ENCODE data around the gene RTKN. TPM values are rescaled to one million over a fixed set of nuclear protein-coding genes. Genes with fewer than 3 reads are reported as not detected.

The RTKN gene
- total and polyA plus RNA-seq, 10 of the 15 experiments (the other 5 are each of a cell fraction or from before 2014, with no cell fraction given) = 0.50 to 12.3 (median 5.4) TPM

- TF ChIP-seq, protein P1, sequence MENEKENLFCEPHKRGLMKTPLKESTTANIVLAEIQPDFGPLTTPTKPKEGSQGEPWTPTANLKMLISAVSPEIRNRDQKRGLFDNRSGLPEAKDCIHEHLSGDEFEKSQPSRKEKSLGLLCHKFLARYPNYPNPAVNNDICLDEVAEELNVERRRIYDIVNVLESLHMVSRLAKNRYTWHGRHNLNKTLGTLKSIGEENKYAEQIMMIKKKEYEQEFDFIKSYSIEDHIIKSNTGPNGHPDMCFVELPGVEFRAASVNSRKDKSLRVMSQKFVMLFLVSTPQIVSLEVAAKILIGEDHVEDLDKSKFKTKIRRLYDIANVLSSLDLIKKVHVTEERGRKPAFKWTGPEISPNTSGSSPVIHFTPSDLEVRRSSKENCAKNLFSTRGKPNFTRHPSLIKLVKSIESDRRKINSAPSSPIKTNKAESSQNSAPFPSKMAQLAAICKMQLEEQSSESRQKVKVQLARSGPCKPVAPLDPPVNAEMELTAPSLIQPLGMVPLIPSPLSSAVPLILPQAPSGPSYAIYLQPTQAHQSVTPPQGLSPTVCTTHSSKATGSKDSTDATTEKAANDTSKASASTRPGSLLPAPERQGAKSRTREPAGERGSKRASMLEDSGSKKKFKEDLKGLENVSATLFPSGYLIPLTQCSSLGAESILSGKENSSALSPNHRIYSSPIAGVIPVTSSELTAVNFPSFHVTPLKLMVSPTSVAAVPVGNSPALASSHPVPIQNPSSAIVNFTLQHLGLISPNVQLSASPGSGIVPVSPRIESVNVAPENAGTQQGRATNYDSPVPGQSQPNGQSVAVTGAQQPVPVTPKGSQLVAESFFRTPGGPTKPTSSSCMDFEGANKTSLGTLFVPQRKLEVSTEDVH (IDR thresholded peaks at IDR 0.05; ENCODE audit: low read depth, partially characterized antibody) = peak; percentile 99
- peak; percentile 86 for TF ChIP-seq RUNX3 (IDR thresholded peaks at IDR 0.05; ENCODE audit: low read length)
- peak; percentile 98 for TF ChIP-seq HCFC1 (IDR thresholded peaks at IDR 0.05; ENCODE audit: low read length)
- TF ChIP-seq EP300 (IDR thresholded peaks at IDR 0.05; ENCODE audit: borderline replicate concordance in 1 of 2, control insufficient read depth in 1 of 2, low read depth in 2 of 2, low read length in 2 of 2) = no peak
- TF ChIP-seq, protein P2, sequence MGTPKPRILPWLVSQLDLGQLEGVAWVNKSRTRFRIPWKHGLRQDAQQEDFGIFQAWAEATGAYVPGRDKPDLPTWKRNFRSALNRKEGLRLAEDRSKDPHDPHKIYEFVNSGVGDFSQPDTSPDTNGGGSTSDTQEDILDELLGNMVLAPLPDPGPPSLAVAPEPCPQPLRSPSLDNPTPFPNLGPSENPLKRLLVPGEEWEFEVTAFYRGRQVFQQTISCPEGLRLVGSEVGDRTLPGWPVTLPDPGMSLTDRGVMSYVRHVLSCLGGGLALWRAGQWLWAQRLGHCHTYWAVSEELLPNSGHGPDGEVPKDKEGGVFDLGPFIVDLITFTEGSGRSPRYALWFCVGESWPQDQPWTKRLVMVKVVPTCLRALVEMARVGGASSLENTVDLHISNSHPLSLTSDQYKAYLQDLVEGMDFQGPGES (IDR thresholded peaks at IDR 0.05) = peak; percentile 60; the same call in 1 of the 2 replicates
- TF ChIP-seq BHLHE40 (IDR thresholded peaks at IDR 0.05; ENCODE audit: borderline replicate concordance in 1 of 2, low read depth in 2 of 2, low read length in 1 of 2) = peak; percentile 9 to 57; a peak in 1 of 4 replicates
- TF ChIP-seq HDAC2 (IDR thresholded peaks at IDR 0.05) = no peak
- peak; percentile 100 for TF ChIP-seq GABPA (IDR thresholded peaks at IDR 0.05; ENCODE audit: low read depth)
- TF ChIP-seq, protein P3, sequence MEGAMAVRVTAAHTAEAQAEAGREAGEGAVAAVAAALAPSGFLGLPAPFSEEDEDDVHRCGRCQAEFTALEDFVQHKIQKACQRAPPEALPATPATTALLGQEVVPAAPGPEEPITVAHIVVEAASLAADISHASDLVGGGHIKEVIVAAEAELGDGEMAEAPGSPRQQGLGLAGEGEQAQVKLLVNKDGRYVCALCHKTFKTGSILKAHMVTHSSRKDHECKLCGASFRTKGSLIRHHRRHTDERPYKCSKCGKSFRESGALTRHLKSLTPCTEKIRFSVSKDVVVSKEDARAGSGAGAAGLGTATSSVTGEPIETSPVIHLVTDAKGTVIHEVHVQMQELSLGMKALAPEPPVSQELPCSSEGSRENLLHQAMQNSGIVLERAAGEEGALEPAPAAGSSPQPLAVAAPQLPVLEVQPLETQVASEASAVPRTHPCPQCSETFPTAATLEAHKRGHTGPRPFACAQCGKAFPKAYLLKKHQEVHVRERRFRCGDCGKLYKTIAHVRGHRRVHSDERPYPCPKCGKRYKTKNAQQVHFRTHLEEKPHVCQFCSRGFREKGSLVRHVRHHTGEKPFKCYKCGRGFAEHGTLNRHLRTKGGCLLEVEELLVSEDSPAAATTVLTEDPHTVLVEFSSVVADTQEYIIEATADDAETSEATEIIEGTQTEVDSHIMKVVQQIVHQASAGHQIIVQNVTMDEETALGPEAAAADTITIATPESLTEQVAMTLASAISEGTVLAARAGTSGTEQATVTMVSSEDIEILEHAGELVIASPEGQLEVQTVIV (IDR thresholded peaks at IDR 0.05; ENCODE audit: borderline replicate concordance, partially characterized antibody) = peak; percentile 77
- no peak for TF ChIP-seq TBL1XR1 (IDR thresholded peaks at IDR 0.05; ENCODE audit: low read depth, low read length)
- TF ChIP-seq EGR1 (IDR thresholded peaks at IDR 0.05; ENCODE audit: borderline replicate concordance in 1 of 2, low read depth in 2 of 2, low read length in 2 of 2) = no peak; a peak in 1 of 3 replicates
- TF ChIP-seq MXI1 (IDR thresholded peaks at IDR 0.05; ENCODE audit: low read depth, low read length) = peak; percentile 97
- TF ChIP-seq YY1 (IDR thresholded peaks at IDR 0.05; ENCODE audit: low read depth, low read length) = peak; percentile 99
- TF ChIP-seq, protein P4, sequence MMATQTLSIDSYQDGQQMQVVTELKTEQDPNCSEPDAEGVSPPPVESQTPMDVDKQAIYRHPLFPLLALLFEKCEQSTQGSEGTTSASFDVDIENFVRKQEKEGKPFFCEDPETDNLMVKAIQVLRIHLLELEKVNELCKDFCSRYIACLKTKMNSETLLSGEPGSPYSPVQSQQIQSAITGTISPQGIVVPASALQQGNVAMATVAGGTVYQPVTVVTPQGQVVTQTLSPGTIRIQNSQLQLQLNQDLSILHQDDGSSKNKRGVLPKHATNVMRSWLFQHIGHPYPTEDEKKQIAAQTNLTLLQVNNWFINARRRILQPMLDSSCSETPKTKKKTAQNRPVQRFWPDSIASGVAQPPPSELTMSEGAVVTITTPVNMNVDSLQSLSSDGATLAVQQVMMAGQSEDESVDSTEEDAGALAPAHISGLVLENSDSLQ (IDR thresholded peaks at IDR 0.05) = peak; percentile 77
- TF ChIP-seq, protein P5, sequence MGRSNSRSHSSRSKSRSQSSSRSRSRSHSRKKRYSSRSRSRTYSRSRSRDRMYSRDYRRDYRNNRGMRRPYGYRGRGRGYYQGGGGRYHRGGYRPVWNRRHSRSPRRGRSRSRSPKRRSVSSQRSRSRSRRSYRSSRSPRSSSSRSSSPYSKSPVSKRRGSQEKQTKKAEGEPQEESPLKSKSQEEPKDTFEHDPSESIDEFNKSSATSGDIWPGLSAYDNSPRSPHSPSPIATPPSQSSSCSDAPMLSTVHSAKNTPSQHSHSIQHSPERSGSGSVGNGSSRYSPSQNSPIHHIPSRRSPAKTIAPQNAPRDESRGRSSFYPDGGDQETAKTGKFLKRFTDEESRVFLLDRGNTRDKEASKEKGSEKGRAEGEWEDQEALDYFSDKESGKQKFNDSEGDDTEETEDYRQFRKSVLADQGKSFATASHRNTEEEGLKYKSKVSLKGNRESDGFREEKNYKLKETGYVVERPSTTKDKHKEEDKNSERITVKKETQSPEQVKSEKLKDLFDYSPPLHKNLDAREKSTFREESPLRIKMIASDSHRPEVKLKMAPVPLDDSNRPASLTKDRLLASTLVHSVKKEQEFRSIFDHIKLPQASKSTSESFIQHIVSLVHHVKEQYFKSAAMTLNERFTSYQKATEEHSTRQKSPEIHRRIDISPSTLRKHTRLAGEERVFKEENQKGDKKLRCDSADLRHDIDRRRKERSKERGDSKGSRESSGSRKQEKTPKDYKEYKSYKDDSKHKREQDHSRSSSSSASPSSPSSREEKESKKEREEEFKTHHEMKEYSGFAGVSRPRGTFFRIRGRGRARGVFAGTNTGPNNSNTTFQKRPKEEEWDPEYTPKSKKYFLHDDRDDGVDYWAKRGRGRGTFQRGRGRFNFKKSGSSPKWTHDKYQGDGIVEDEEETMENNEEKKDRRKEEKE (IDR thresholded peaks at IDR 0.05) = no peak
Measured at GRCh38 chr2:74454654-74455511, 13.1 kb upstream of the RTKN start, which contains the start of gene INO80B (continued).
